GM23338 (cell line): ENCODE results near the gene KRTAP5-3. TPM values are rescaled to one million over a fixed set of nuclear protein-coding genes. Genes with fewer than 3 reads are reported as not detected.
"Not testable (repeated sequence)": the region's sequence is repeated elsewhere in the genome, so short reads cannot be mapped to it uniquely, and the experiment has no call there.

Experiments
- ATAC-seq: fragments of 200-7000 bp; cut with Tn5 transposase; 3 replicates; pipeline ENCODE4 v1.9.1; 2020
- DNase-seq: peaks from one replicate; pipeline ENCODE4 v3.0.0-alpha.2; 2015; ENCODE audit warnings: low spot score
- H2AFZ ChIP-seq: fragments of 200-600 bp; sonication (generic); 2 replicates; pipeline ENCODE4 v1.8.0; 2016; ENCODE audit warnings: antibody characterized with exemption, mild to moderate bottlenecking, moderate library complexity
- H3F3A ChIP-seq: fragments of 200-600 bp; sonication (generic); replicated peaks from 2 replicates; pipeline ENCODE4 v1.8.0; 2017; ENCODE audit warnings: antibody characterized with exemption, mixed run types, low read depth
- H3K27ac ChIP-seq: fragments of 200-600 bp; sonication (generic); 2 replicates; pipeline ENCODE4 v1.6.1; 2016; ENCODE audit warnings: low read depth
- H3K27me3 ChIP-seq: fragments of 200-600 bp; sonication (generic); 2 replicates; pipeline ENCODE4 v1.8.0; 2016; ENCODE audit warnings: mild to moderate bottlenecking, mixed run types, moderate library complexity; ENCODE audit not compliant: insufficient read depth
- H3K36me3 ChIP-seq: fragments of 200-600 bp; sonication (generic); 2 replicates; pipeline ENCODE4 v1.8.0; 2016; ENCODE audit warnings: mild to moderate bottlenecking; ENCODE audit not compliant: insufficient read depth
- H3K4me1 ChIP-seq: fragments of 200-600 bp; sonication (generic); 2 replicates; pipeline ENCODE4 v1.8.0; 2016; ENCODE audit warnings: mild to moderate bottlenecking, moderate library complexity; ENCODE audit not compliant: insufficient read depth
- H3K4me2 ChIP-seq: fragments of 200-600 bp; sonication (generic); 2 replicates; pipeline ENCODE4 v1.7.1; 2017; ENCODE audit warnings: mixed run types
- H3K4me3 ChIP-seq: fragments of 200-600 bp; sonication (generic); 2 replicates; pipeline ENCODE4 v1.6.1; 2016; ENCODE audit warnings: mixed run types
- H3K79me2 ChIP-seq: fragments of 200-600 bp; sonication (generic); replicated peaks from 2 replicates; pipeline ENCODE4 v1.8.0; 2017; ENCODE audit warnings: mild to moderate bottlenecking; ENCODE audit not compliant: insufficient read depth
- H3K9me2 ChIP-seq: fragments of 200-600 bp; sonication (generic); 2 replicates; pipeline ENCODE4 v1.8.0; 2017; ENCODE audit not compliant: insufficient read depth
- H4K20me1 ChIP-seq: fragments of 200-600 bp; sonication (generic); replicated peaks from 2 replicates; pipeline ENCODE4 v1.8.0; 2017; ENCODE audit warnings: mild to moderate bottlenecking; ENCODE audit not compliant: insufficient read depth
- H3K27ac Mint-ChIP-seq: 2 replicates; pipeline ENCODE4 v1.8.0; 2020; ENCODE audit warnings: inconsistent platforms, mild to moderate bottlenecking, moderate library complexity, mixed read lengths
- H3K27me3 Mint-ChIP-seq: 3 replicates; pipeline ENCODE4 v1.8.0; 2022; ENCODE audit warnings: low read depth, mild to moderate bottlenecking, moderate library complexity, mixed read lengths, inconsistent platforms; ENCODE audit not compliant: insufficient read depth, poor library complexity
- H3K36me3 Mint-ChIP-seq: 3 replicates; pipeline ENCODE4 v1.8.0; 2021; ENCODE audit warnings: low read depth, mild to moderate bottlenecking, inconsistent platforms, moderate library complexity, mixed read lengths
- H3K4me1 Mint-ChIP-seq: 3 replicates; pipeline ENCODE4 v1.8.0; 2020; ENCODE audit warnings: mild to moderate bottlenecking, inconsistent platforms, mixed read lengths
- H3K4me3 Mint-ChIP-seq: 3 replicates; pipeline ENCODE4 v1.8.0; 2021; ENCODE audit warnings: moderate library complexity, mild to moderate bottlenecking, inconsistent platforms, mixed read lengths
- H3K9me3 Mint-ChIP-seq: 3 replicates; pipeline ENCODE4 v1.8.0; 2020; ENCODE audit warnings: moderate library complexity, mild to moderate bottlenecking, inconsistent platforms, mixed read lengths
- EZH2 ChIP-seq: fragments of 200-600 bp; sonication (generic); IDR thresholded peaks from one replicate; pipeline ENCODE4 v1.8.0; 2017; ENCODE audit warnings: antibody characterized with exemption, mild to moderate bottlenecking, low read depth; ENCODE audit not compliant: unreplicated experiment
- EZH2phosphoT487 ChIP-seq: fragments of 200-600 bp; sonication (generic); IDR thresholded peaks from one replicate; pipeline ENCODE4 v1.8.1; 2018; ENCODE audit warnings: antibody characterized with exemption; ENCODE audit not compliant: unreplicated experiment
- JUNB ChIP-seq: IDR thresholded peaks from one replicate; pipeline ENCODE4 v1.6.1; 2016; ENCODE audit warnings: antibody characterized with exemption; ENCODE audit not compliant: unreplicated experiment
- NANOG ChIP-seq: IDR thresholded peaks from 2 replicates; pipeline ENCODE4 v1.6.1; 2016; ENCODE audit warnings: antibody characterized with exemption, borderline replicate concordance
- ZNF114 ChIP-seq: fragments of 250-450 bp; sonication (Bioruptor Pico); IDR thresholded peaks from 2 replicates; pipeline ENCODE4 v1.5.0; 2020; ENCODE audit warnings: mild to moderate bottlenecking, moderate library complexity
- ZNF331 ChIP-seq: fragments of 250-450 bp; sonication (Bioruptor Pico); IDR thresholded peaks from 2 replicates; pipeline ENCODE4 v1.5.0; 2020; ENCODE audit warnings: low read depth, mild to moderate bottlenecking, moderate library complexity
- polyA plus RNA-seq: library from polyadenylated mRNA; unstranded; fragments of >200 nt; fragmentation: Nextera tagmentation; extraction: Ambion mirVana; gene quantifications from 2 replicates; pipeline ENCODE4 v1.2.1, GENCODE V29; 2016
- total RNA-seq: library from RNA; depleted of rRNA; stranded (reverse); fragments of >200 nt; shearing (Covaris generic); gene quantifications from 2 replicates; pipeline ENCODE4 v1.2.3, GENCODE V29; 2014
- TF ChIP-seq, protein P1 (sequence below), 2 experiments: fragments of 200-600 bp in 1 of 2; sonication (generic) in 1 of 2; conservative IDR thresholded peaks; 2 replicates each; pipeline versions ENCODE4 v1.5.1 to v1.6.1; 2016 to 2017; ENCODE audit warnings: antibody characterized with exemption in 2 of 2, low read depth in 2 of 2, mild to moderate bottlenecking in 2 of 2, moderate library complexity in 1 of 2
- TF ChIP-seq, protein P2 (sequence below): fragments of 250-450 bp; sonication (Bioruptor Pico); IDR thresholded peaks from 2 replicates; pipeline ENCODE4 v1.5.0; 2020; ENCODE audit warnings: mild to moderate bottlenecking, moderate library complexity
- TF ChIP-seq, protein P3 (sequence below): IDR thresholded peaks from one replicate; pipeline ENCODE4 v1.6.1; 2018; ENCODE audit warnings: antibody characterized with exemption; ENCODE audit not compliant: unreplicated experiment

Gene KRTAP5-3
- total and polyA plus RNA-seq, 2 experiments from 2014 or later, result not detected

DNA sequence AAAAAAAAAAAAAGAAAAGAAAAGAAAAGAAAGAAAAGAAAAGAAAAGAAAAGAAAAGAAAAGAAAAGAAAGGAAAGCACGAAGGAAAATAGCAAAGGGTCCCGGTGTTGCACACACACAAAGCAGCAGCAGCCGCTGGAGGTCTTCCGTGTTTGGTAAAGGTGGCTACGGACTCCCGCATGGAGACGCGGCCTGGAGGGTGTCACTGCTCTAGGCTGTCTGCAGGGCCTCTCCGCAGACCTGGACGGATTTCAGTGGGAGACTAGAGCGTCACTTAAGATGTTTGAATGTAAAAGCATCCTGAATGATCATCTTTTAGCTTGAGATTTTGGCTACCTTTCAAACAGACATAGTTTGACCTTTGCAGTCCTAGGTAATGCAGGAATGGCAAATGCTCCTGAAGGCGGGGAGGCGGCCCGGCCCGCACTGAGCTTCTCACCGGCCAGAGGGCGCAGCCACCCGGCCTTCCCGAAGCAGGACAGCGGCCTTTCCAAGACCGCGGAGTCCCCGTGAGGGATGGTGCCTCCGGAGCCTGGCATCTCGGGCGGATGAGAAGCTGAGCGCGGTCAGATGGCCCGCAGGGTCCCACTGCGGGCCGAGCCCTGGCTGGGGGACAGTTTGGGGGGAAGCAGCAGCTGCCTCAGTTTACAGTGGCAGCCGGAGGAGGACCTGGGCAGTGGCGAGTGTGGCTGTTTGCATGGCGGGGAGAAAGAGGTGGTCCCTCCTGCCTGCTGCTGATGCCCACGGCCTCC, 39.8 kb upstream of the KRTAP5-3 start:
- H3K4me1 Mint-ChIP-seq, result 0 out of 3 replicates have a peak, but pooled peaks cover 2% of the 10 kb centered on the region
- no peaks in the 10 kb centered on the region for H3K36me3 Mint-ChIP-seq
- Histone ChIP-seq H4K20me1 (no peaks in the 10 kb centered on the region), H3K9me2 (no peaks in the 10 kb centered on the region), H2AFZ (no peak overlapping the region), H3F3A (no peaks in the 10 kb centered on the region), H3K4me2 (no peak overlapping the region), H3K27me3 (no peaks in the 10 kb centered on the region), H3K79me2 (no peaks in the 10 kb centered on the region), H3K36me3 (no peaks in the 10 kb centered on the region), H3K4me3 (no peak overlapping the region), H3K4me1 (no peaks in the 10 kb centered on the region), H3K27ac (no peak overlapping the region)
- DNase-seq (peak; percentile 35), ATAC-seq (peak; percentile 24)
- peaks cover 2% of the 10 kb centered on the region for H3K27me3 Mint-ChIP-seq
- TF ChIP-seq, protein P1, sequence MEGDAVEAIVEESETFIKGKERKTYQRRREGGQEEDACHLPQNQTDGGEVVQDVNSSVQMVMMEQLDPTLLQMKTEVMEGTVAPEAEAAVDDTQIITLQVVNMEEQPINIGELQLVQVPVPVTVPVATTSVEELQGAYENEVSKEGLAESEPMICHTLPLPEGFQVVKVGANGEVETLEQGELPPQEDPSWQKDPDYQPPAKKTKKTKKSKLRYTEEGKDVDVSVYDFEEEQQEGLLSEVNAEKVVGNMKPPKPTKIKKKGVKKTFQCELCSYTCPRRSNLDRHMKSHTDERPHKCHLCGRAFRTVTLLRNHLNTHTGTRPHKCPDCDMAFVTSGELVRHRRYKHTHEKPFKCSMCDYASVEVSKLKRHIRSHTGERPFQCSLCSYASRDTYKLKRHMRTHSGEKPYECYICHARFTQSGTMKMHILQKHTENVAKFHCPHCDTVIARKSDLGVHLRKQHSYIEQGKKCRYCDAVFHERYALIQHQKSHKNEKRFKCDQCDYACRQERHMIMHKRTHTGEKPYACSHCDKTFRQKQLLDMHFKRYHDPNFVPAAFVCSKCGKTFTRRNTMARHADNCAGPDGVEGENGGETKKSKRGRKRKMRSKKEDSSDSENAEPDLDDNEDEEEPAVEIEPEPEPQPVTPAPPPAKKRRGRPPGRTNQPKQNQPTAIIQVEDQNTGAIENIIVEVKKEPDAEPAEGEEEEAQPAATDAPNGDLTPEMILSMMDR (conservative IDR thresholded peaks at IDR 0.05; ENCODE audit: low read depth in 2 of 2), result no peak
- TF ChIP-seq, protein P2, sequence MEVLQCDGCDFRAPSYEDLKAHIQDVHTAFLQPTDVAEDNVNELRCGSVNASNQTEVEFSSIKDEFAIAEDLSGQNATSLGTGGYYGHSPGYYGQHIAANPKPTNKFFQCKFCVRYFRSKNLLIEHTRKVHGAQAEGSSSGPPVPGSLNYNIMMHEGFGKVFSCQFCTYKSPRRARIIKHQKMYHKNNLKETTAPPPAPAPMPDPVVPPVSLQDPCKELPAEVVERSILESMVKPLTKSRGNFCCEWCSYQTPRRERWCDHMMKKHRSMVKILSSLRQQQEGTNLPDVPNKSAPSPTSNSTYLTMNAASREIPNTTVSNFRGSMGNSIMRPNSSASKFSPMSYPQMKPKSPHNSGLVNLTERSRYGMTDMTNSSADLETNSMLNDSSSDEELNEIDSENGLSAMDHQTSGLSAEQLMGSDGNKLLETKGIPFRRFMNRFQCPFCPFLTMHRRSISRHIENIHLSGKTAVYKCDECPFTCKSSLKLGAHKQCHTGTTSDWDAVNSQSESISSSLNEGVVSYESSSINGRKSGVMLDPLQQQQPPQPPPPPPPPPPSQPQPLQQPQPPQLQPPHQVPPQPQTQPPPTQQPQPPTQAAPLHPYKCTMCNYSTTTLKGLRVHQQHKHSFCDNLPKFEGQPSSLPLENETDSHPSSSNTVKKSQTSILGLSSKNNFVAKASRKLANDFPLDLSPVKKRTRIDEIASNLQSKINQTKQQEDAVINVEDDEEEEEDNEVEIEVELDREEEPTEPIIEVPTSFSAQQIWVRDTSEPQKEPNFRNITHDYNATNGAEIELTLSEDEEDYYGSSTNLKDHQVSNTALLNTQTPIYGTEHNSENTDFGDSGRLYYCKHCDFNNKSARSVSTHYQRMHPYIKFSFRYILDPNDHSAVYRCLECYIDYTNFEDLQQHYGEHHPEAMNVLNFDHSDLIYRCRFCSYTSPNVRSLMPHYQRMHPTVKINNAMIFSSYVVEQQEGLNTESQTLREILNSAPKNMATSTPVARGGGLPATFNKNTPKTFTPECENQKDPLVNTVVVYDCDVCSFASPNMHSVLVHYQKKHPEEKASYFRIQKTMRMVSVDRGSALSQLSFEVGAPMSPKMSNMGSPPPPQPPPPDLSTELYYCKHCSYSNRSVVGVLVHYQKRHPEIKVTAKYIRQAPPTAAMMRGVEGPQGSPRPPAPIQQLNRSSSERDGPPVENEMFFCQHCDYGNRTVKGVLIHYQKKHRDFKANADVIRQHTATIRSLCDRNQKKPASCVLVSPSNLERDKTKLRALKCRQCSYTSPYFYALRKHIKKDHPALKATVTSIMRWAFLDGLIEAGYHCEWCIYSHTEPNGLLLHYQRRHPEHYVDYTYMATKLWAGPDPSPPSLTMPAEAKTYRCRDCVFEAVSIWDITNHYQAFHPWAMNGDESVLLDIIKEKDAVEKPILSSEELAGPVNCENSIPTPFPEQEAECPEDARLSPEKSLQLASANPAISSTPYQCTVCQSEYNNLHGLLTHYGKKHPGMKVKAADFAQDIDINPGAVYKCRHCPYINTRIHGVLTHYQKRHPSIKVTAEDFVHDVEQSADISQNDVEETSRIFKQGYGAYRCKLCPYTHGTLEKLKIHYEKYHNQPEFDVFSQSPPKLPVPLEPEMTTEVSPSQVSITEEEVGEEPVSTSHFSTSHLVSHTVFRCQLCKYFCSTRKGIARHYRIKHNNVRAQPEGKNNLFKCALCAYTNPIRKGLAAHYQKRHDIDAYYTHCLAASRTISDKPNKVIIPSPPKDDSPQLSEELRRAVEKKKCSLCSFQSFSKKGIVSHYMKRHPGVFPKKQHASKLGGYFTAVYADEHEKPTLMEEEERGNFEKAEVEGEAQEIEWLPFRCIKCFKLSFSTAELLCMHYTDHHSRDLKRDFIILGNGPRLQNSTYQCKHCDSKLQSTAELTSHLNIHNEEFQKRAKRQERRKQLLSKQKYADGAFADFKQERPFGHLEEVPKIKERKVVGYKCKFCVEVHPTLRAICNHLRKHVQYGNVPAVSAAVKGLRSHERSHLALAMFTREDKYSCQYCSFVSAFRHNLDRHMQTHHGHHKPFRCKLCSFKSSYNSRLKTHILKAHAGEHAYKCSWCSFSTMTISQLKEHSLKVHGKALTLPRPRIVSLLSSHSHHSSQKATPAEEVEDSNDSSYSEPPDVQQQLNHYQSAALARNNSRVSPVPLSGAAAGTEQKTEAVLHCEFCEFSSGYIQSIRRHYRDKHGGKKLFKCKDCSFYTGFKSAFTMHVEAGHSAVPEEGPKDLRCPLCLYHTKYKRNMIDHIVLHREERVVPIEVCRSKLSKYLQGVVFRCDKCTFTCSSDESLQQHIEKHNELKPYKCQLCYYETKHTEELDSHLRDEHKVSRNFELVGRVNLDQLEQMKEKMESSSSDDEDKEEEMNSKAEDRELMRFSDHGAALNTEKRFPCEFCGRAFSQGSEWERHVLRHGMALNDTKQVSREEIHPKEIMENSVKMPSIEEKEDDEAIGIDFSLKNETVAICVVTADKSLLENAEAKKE, result no peak
- TF ChIP-seq NANOG (no peak), ZNF114 (CRISPR knock-in tag) (no peak), EZH2 (no peak), EZH2phosphoT487 (no peak), JUNB (no peak), ZNF331 (CRISPR knock-in tag) (no peak)
- TF ChIP-seq, protein P3, sequence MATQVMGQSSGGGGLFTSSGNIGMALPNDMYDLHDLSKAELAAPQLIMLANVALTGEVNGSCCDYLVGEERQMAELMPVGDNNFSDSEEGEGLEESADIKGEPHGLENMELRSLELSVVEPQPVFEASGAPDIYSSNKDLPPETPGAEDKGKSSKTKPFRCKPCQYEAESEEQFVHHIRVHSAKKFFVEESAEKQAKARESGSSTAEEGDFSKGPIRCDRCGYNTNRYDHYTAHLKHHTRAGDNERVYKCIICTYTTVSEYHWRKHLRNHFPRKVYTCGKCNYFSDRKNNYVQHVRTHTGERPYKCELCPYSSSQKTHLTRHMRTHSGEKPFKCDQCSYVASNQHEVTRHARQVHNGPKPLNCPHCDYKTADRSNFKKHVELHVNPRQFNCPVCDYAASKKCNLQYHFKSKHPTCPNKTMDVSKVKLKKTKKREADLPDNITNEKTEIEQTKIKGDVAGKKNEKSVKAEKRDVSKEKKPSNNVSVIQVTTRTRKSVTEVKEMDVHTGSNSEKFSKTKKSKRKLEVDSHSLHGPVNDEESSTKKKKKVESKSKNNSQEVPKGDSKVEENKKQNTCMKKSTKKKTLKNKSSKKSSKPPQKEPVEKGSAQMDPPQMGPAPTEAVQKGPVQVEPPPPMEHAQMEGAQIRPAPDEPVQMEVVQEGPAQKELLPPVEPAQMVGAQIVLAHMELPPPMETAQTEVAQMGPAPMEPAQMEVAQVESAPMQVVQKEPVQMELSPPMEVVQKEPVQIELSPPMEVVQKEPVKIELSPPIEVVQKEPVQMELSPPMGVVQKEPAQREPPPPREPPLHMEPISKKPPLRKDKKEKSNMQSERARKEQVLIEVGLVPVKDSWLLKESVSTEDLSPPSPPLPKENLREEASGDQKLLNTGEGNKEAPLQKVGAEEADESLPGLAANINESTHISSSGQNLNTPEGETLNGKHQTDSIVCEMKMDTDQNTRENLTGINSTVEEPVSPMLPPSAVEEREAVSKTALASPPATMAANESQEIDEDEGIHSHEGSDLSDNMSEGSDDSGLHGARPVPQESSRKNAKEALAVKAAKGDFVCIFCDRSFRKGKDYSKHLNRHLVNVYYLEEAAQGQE, result no peak
- H3K27ac Mint-ChIP-seq, result no peak overlapping the region
- no peaks in the 10 kb centered on the region; the same call in 2 of the 3 replicates for H3K9me3 Mint-ChIP-seq
- H3K4me3 Mint-ChIP-seq, result no peak overlapping the region

DNA sequence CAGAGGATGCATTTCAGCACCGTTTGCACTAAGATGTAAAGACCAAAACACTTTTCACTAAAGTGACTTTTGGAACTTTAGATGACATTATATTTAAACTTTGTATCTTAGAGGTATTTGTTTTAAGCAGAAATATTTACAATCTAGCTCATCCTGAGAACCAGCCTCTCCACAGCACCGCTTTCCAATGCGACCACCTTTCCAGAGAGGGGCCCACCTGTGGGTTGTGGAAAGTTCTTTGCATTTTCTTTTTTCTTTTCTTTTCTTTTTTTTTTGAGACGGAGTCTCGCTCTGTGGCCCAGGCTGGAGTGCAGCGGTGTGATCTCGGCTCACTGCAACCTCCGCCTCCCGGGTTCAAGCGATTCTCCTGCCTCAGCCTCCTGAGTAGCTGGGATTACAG, 38.3 kb upstream of the KRTAP5-3 start:
- not testable (repeated sequence) for H3K27me3 ChIP-seq, H3K27me3 Mint-ChIP-seq, H3K36me3 ChIP-seq, H3K27ac ChIP-seq, H3K4me3 Mint-ChIP-seq, H3F3A ChIP-seq, H3K79me2 ChIP-seq, DNase-seq, ATAC-seq, H2AFZ ChIP-seq, H3K4me2 ChIP-seq, H3K27ac Mint-ChIP-seq, H3K9me3 Mint-ChIP-seq, H3K4me1 ChIP-seq, H4K20me1 ChIP-seq, H3K9me2 ChIP-seq, H3K36me3 Mint-ChIP-seq, H3K4me3 ChIP-seq, H3K4me1 Mint-ChIP-seq
